ENCODE measurements around the gene KLHL2. TPM values are rescaled to one million over a fixed set of nuclear protein-coding genes. Genes with fewer than 3 reads are reported as not detected.
"Not testable (repeated sequence)": the region's sequence is repeated elsewhere in the genome, so short reads cannot be mapped to it uniquely, and the experiment has no call there.

KLHL2 gene
- total RNA-seq, 2 donors from 2014 or later = 11.6 to 16.0 TPM

DNA sequence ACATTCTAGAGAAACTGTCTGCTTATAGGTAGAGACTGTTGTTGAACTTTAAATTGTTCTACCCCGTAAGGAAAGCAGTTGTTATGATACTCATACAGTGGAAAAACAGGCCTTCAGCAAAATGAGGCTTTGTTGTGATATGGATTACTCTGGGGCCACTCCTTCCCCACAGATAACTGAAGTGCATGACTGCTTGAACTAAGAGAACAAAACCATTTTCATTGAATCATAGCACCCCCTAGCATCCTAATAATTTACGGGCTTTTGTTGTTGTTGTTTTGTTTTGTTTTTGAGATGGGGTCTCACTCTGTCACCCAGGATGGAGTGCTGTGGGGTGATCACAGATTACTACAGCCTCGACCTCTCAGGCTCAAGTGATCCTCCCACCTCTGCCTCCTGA, 54.9 kb downstream of the KLHL2 start:
- not testable (repeated sequence) for H3K27ac Mint-ChIP-seq; H3K27me3 ChIP-seq (ENCODE audit: control insufficient read depth, insufficient read depth, low read length, poor library complexity, severe bottlenecking); H3K4me1 Mint-ChIP-seq; H3K4me3 ChIP-seq (ENCODE audit: low read length); H3K4me3 Mint-ChIP-seq; H3K27me3 Mint-ChIP-seq (ENCODE audit: insufficient read depth); H3K36me3 ChIP-seq (ENCODE audit: control insufficient read depth, insufficient read depth, low read length); H3K4me1 ChIP-seq (ENCODE audit: control insufficient read depth, insufficient read depth, low read length); H3K9me3 ChIP-seq (ENCODE audit: control insufficient read depth, low read length); H3K36me3 Mint-ChIP-seq (ENCODE audit: low read depth); DNase-seq; H3K9me3 Mint-ChIP-seq; H3K9ac ChIP-seq (ENCODE audit: extremely low read depth, low read length, poor library complexity, severe bottlenecking); H3K27ac ChIP-seq (ENCODE audit: low read depth, low read length)
- 90% methylated on average over 3 of the region's 3 CpGs; no CpG with 5 or more reads in 1 of the 2 experiments for WGBS, 2 experiments (ENCODE audit: insufficient coverage in 1 of 2, insufficient read length in 1 of 2)

DNA sequence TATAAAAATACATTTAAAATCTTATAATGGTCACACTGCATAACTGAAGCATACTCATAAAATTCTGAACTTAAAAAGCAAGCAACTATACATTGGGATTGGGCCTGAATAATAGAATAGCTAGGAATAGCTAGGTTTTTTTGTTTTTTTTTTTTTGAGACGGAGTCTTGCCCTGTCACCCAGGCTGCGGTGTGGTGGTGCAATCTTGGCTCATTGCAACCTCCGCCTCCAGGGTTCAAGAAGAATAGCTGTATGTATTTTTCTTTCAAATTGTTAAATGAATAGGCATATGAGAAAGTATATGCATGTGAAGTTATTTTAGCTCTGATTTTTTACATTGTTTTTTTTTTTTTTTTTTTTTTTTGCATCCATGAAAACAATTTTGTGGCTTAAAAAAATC, 56.1 kb downstream of the KLHL2 start:
- H3K4me1 Mint-ChIP-seq; H3K36me3 ChIP-seq (ENCODE audit: control insufficient read depth, insufficient read depth, low read length): not testable (repeated sequence)

DNA sequence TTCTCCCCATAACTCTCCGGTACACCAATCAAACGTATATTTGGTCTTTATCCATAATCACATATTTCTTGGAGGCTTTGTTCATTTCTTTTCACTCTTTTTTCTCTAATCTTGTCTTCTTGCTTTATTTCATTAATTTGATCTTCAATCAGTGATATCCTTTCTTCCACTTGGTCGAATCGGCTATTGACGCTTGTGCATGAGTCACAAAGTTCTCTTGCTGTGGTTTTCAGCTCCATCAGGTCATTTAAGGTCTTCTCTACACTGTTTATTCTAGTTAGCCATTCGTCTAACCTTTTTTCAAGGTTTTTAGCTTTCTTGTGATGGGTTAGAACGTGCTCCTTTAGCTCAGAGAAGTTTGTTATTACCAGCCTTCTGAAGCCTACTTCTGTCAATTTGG, 62.6 kb downstream of the KLHL2 start:
- not testable (repeated sequence) for H3K9ac ChIP-seq (ENCODE audit: extremely low read depth, low read length, poor library complexity, severe bottlenecking); DNase-seq; H3K4me3 Mint-ChIP-seq; H3K36me3 ChIP-seq (ENCODE audit: control insufficient read depth, insufficient read depth, low read length); H3K4me1 ChIP-seq (ENCODE audit: control insufficient read depth, insufficient read depth, low read length); H3K27me3 ChIP-seq (ENCODE audit: control insufficient read depth, insufficient read depth, low read length, poor library complexity, severe bottlenecking); H3K4me1 Mint-ChIP-seq; H3K27ac Mint-ChIP-seq; H3K27me3 Mint-ChIP-seq (ENCODE audit: insufficient read depth); H3K4me3 ChIP-seq (ENCODE audit: low read length); H3K27ac ChIP-seq (ENCODE audit: low read depth, low read length)
- WGBS, 2 experiments (ENCODE audit: insufficient coverage in 1 of 2, insufficient read length in 1 of 2) = 81% methylated on average over 6 to 7 of the region's 7 CpGs
- Mint-ChIP-seq H3K9me3 (peaks cover 11% of the 10 kb centered on the region), H3K36me3 (ENCODE audit: low read depth) (peaks cover 31% of the 10 kb centered on the region)
- peaks cover 11% of the 10 kb centered on the region for H3K9me3 ChIP-seq (ENCODE audit: control insufficient read depth, low read length)

More for the DNA sequence above, 56.1 kb downstream of the KLHL2 start:
- H3K9me3 Mint-ChIP-seq; H3K9me3 ChIP-seq (ENCODE audit: control insufficient read depth, low read length); H3K4me1 ChIP-seq (ENCODE audit: control insufficient read depth, insufficient read depth, low read length); H3K27me3 Mint-ChIP-seq (ENCODE audit: insufficient read depth); H3K4me3 Mint-ChIP-seq; H3K36me3 Mint-ChIP-seq (ENCODE audit: low read depth); H3K27ac ChIP-seq (ENCODE audit: low read depth, low read length); H3K9ac ChIP-seq (ENCODE audit: extremely low read depth, low read length, poor library complexity, severe bottlenecking); DNase-seq; H3K27ac Mint-ChIP-seq; H3K27me3 ChIP-seq (ENCODE audit: control insufficient read depth, insufficient read depth, low read length, poor library complexity, severe bottlenecking); H3K4me3 ChIP-seq (ENCODE audit: low read length): not testable (repeated sequence)
- 90 to 96% methylated on average over 2 to 3 of the region's 3 CpGs for WGBS, 2 experiments (ENCODE audit: insufficient coverage in 1 of 2, insufficient read length in 1 of 2)

DNA sequence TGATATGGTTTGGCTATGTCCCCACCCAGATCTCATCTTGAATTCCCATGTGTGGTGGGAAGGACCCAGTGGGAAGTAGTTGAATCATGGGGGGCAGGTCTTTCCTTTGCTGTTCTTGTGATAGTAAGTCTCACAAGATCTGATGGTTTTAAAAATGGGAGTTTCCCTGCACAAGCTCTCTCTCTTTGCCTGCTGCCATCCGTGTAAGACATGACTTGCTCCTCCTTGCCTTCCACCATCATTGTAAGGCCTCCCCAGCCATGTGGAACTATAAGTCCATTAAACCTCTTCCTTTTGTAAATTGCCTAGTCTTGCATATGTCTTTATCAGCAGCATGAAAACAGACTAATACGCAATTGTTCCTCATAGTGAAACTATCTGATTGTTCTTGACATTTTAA, 66.1 kb downstream of the KLHL2 start:
- not testable (repeated sequence) for H3K4me1 ChIP-seq (ENCODE audit: control insufficient read depth, insufficient read depth, low read length); H3K4me3 Mint-ChIP-seq; H3K4me1 Mint-ChIP-seq; H3K9me3 Mint-ChIP-seq; H3K27ac Mint-ChIP-seq; H3K36me3 ChIP-seq (ENCODE audit: control insufficient read depth, insufficient read depth, low read length); H3K27me3 Mint-ChIP-seq (ENCODE audit: insufficient read depth); H3K27ac ChIP-seq (ENCODE audit: low read depth, low read length); H3K9ac ChIP-seq (ENCODE audit: extremely low read depth, low read length, poor library complexity, severe bottlenecking); H3K27me3 ChIP-seq (ENCODE audit: control insufficient read depth, insufficient read depth, low read length, poor library complexity, severe bottlenecking); DNase-seq
- H3K9me3 ChIP-seq (ENCODE audit: control insufficient read depth, low read length) = peaks cover 11% of the 10 kb centered on the region
- peak overlapping the region; percentile 35 for H3K4me3 ChIP-seq (ENCODE audit: low read length)
- 91% methylated on average over 1 of the region's 2 CpGs; no CpG with 5 or more reads in 1 of the 2 experiments for WGBS, 2 experiments (ENCODE audit: insufficient coverage in 1 of 2, insufficient read length in 1 of 2)
- H3K36me3 Mint-ChIP-seq (ENCODE audit: low read depth) = peaks cover 35% of the 10 kb centered on the region

DNA sequence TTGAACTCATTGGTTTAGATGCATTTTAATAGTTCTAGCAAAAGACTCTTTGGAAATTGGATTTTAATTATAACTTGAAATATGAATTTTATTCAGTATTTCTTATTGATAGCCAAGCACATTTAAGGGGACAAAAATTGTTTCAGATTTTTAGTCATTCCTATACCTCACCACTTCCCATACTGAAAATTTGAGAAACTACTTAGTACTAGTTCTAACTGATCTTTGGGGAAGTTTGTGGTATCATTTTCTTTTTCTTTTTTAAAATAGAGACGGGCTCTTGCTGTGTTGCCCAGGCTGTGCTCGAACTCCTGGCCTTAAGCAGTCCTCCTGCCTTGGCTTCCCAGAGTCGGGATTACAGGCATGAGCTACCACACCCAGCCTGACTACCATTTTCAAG, 68.0 kb downstream of the KLHL2 start:
- H3K9ac ChIP-seq (ENCODE audit: extremely low read depth, low read length, poor library complexity, severe bottlenecking); H3K9me3 Mint-ChIP-seq; H3K27me3 ChIP-seq (ENCODE audit: control insufficient read depth, insufficient read depth, low read length, poor library complexity, severe bottlenecking); H3K4me1 ChIP-seq (ENCODE audit: control insufficient read depth, insufficient read depth, low read length); H3K27ac ChIP-seq (ENCODE audit: low read depth, low read length); H3K27me3 Mint-ChIP-seq (ENCODE audit: insufficient read depth); H3K36me3 ChIP-seq (ENCODE audit: control insufficient read depth, insufficient read depth, low read length); H3K4me1 Mint-ChIP-seq; H3K27ac Mint-ChIP-seq; H3K4me3 ChIP-seq (ENCODE audit: low read length); DNase-seq; H3K4me3 Mint-ChIP-seq: not testable (repeated sequence)
- 94% methylated on average over 1 of the region's 3 CpGs; no CpG with 5 or more reads in 1 of the 2 experiments for WGBS, 2 experiments (ENCODE audit: insufficient coverage in 1 of 2, insufficient read length in 1 of 2)
- peaks cover 11% of the 10 kb centered on the region for H3K9me3 ChIP-seq (ENCODE audit: control insufficient read depth, low read length)
- peaks cover 35% of the 10 kb centered on the region for H3K36me3 Mint-ChIP-seq (ENCODE audit: low read depth)

DNA sequence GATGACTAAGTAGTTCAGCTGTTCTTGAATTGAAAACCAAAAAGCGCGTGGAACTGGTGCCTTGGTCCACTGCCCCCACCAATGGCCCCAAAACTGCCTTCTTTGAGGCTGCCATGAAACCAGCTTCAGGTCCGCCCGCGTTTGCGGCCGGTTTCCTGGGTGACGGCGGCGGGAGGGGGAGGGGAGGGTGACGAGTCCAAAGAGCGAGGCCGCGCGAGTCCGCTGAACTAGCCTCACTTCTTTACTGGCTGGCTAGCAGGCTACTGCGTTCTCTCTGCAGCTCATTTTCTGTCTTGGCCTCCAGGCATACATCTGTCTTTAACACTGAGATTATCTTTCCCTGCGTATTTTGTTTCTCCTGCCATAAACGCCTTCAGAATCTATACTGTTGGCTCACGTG, 72.2 kb downstream of the KLHL2 start:
- peaks cover 19% of the 10 kb centered on the region for H3K9me3 Mint-ChIP-seq
- H3K9ac ChIP-seq (ENCODE audit: extremely low read depth, low read length, poor library complexity, severe bottlenecking); H3K4me1 ChIP-seq (ENCODE audit: control insufficient read depth, insufficient read depth, low read length); DNase-seq; H3K27ac ChIP-seq (ENCODE audit: low read depth, low read length); H3K27me3 Mint-ChIP-seq (ENCODE audit: insufficient read depth); H3K4me3 Mint-ChIP-seq; H3K27me3 ChIP-seq (ENCODE audit: control insufficient read depth, insufficient read depth, low read length, poor library complexity, severe bottlenecking); H3K4me1 Mint-ChIP-seq; H3K36me3 ChIP-seq (ENCODE audit: control insufficient read depth, insufficient read depth, low read length); H3K4me3 ChIP-seq (ENCODE audit: low read length): not testable (repeated sequence)
- 88 to 90% methylated on average over 16 to 20 of the region's 20 CpGs for WGBS, 2 experiments (ENCODE audit: insufficient coverage in 1 of 2, insufficient read length in 1 of 2)
- peak overlapping the region; percentile 18 for H3K27ac Mint-ChIP-seq
- H3K9me3 ChIP-seq (ENCODE audit: control insufficient read depth, low read length) = peaks cover 10% of the 10 kb centered on the region
- peaks cover 32% of the 10 kb centered on the region for H3K36me3 Mint-ChIP-seq (ENCODE audit: low read depth)

DNA sequence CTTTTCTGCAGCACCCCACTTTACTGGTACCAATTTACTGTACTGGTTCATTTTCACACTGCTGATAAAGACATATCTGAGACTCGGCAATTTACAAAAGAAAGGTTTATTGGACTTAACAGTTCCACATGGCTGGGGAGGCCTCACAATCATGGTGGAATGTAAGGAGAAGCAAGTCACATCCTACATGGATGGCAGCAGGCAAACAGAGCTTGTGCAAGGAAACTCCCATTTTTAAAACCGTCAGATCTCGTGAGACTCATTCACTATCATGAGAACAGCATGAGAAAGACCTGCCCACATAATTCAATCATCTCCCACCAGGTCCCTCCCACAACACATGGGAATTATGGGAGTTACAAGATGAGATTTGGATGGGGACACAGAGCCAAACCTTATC, 77.3 kb downstream of the KLHL2 start:
- H3K4me1 ChIP-seq (ENCODE audit: control insufficient read depth, insufficient read depth, low read length); DNase-seq; H3K4me3 Mint-ChIP-seq; H3K36me3 ChIP-seq (ENCODE audit: control insufficient read depth, insufficient read depth, low read length); H3K27ac Mint-ChIP-seq; H3K27me3 Mint-ChIP-seq (ENCODE audit: insufficient read depth); H3K4me1 Mint-ChIP-seq; H3K9ac ChIP-seq (ENCODE audit: extremely low read depth, low read length, poor library complexity, severe bottlenecking); H3K27ac ChIP-seq (ENCODE audit: low read depth, low read length); H3K4me3 ChIP-seq (ENCODE audit: low read length); H3K27me3 ChIP-seq (ENCODE audit: control insufficient read depth, insufficient read depth, low read length, poor library complexity, severe bottlenecking): not testable (repeated sequence)
- peaks cover 15% of the 10 kb centered on the region for H3K9me3 ChIP-seq (ENCODE audit: control insufficient read depth, low read length)
- 99 to 100% methylated on average over 1 to 3 of the region's 3 CpGs for WGBS, 2 experiments (ENCODE audit: insufficient coverage in 1 of 2, insufficient read length in 1 of 2)
- H3K36me3 Mint-ChIP-seq (ENCODE audit: low read depth) = peaks cover 27% of the 10 kb centered on the region
- peaks cover 24% of the 10 kb centered on the region for H3K9me3 Mint-ChIP-seq
